HG02678 (cell line): ENCODE measurements around the gene SLC44A3.

Experiments
- ATAC-seq: cut with Tn5 transposase; IDR thresholded peaks from one replicate; pipeline ENCODE4 v1.9.1; 2021; ENCODE audit warnings: mild to moderate bottlenecking, moderate library complexity; ENCODE audit not compliant: unreplicated experiment

SLC44A3 gene

GRCh38 chr1:94801919-94802546, 18.1 kb upstream of the SLC44A3 start:
- peak; percentile 72 for ATAC-seq

- no peak for ATAC-seq
These were observed 17.1 kb upstream of the SLC44A3 start for GRCh38 chr1:94803106-94803505.

GRCh38 chr1:94803517-94804441, 16.4 kb upstream of the SLC44A3 start:
- no peak for ATAC-seq

GRCh38 chr1:94804442-94804837, 15.7 kb upstream of the SLC44A3 start:
- ATAC-seq = no peak

- peak; percentile 64 for ATAC-seq
These were observed 14.2 kb upstream of the SLC44A3 start for GRCh38 chr1:94805912-94806311.

GRCh38 chr1:94806441-94806871, 13.7 kb upstream of the SLC44A3 start:
- no peak for ATAC-seq

GRCh38 chr1:94807742-94808491, 12.2 kb upstream of the SLC44A3 start:
- no peak for ATAC-seq

GRCh38 chr1:94808669-94809068, 11.5 kb upstream of the SLC44A3 start:
- ATAC-seq = no peak

GRCh38 chr1:94812985-94813384, 7.2 kb upstream of the SLC44A3 start:
- ATAC-seq = no peak

GRCh38 chr1:94816030-94816429, 4.1 kb upstream of the SLC44A3 start:
- no peak for ATAC-seq

GRCh38 chr1:94817712-94818111, 2.4 kb upstream of the SLC44A3 start:
- ATAC-seq = no peak

GRCh38 chr1:94819238-94819944, 766 bp upstream of the SLC44A3 start:
- ATAC-seq = no peak

- no peak for ATAC-seq
These were observed 779 bp downstream of the SLC44A3 start for GRCh38 chr1:94820936-94821335.

- no peak for ATAC-seq
These were observed 1.6 kb downstream of the SLC44A3 start for GRCh38 chr1:94821636-94822305.

- ATAC-seq = no peak
These were observed 3.0 kb downstream of the SLC44A3 start for GRCh38 chr1:94823116-94823515.

GRCh38 chr1:94825936-94826335, 5.8 kb downstream of the SLC44A3 start:
- no peak for ATAC-seq

GRCh38 chr1:94827434-94827833, 7.3 kb downstream of the SLC44A3 start:
- ATAC-seq = no peak

GRCh38 chr1:94828251-94828650, 8.1 kb downstream of the SLC44A3 start:
- no peak for ATAC-seq

- ATAC-seq = no peak
These were observed 11.5 kb downstream of the SLC44A3 start for GRCh38 chr1:94831641-94832040.

GRCh38 chr1:94832446-94832845, 12.3 kb downstream of the SLC44A3 start:
- no peak for ATAC-seq
